Astrocyte (in vitro differentiated cells and primary cell): Measurements from ENCODE around the gene BANF2. TPM values are rescaled to one million over a fixed set of nuclear protein-coding genes. Genes with fewer than 3 reads are reported as not detected.

Source experiments
- DNase-seq: peaks from one replicate; pipeline ENCODE4 v3.0.0-alpha.2; 2010; ENCODE audit warnings: low read depth
- FAIRE-seq: peaks from 2 replicates; lab custom pipeline; 2011; peaks lifted over from hg19 to GRCh38; lab: Jason Lieb, UNC
- H2AFZ ChIP-seq: 2 replicates; pipeline ENCODE4 v1.6.0; 2012; ENCODE audit warnings: low read depth, low read length, inconsistent platforms
- H3K27ac ChIP-seq: 2 replicates; pipeline ENCODE4 v1.5.1; 2011; ENCODE audit warnings: low read depth, low read length, inconsistent platforms
- H3K27me3 ChIP-seq: 2 replicates; pipeline ENCODE4 v1.6.0; 2011; ENCODE audit warnings: low read length, inconsistent platforms; ENCODE audit not compliant: insufficient read depth
- H3K36me3 ChIP-seq: 2 replicates; pipeline ENCODE4 v1.5.1; 2011; ENCODE audit warnings: low read length, inconsistent platforms; ENCODE audit not compliant: insufficient read depth
- H3K4me1 ChIP-seq: 2 replicates; pipeline ENCODE4 v1.5.1; 2011; ENCODE audit warnings: low read length, inconsistent platforms; ENCODE audit not compliant: insufficient read depth
- H3K4me2 ChIP-seq: 2 replicates; pipeline ENCODE4 v1.6.0; 2012; ENCODE audit warnings: low read length, inconsistent platforms
- H3K4me3 ChIP-seq: 2 replicates; pipeline ENCODE4 v1.5.1; 2011; ENCODE audit warnings: low read depth, mild to moderate bottlenecking, low read length, inconsistent platforms; ENCODE audit not compliant: insufficient read depth
- H3K79me2 ChIP-seq: 2 replicates; pipeline ENCODE4 v1.6.0; 2012; ENCODE audit warnings: mild to moderate bottlenecking, low read length, inconsistent platforms; ENCODE audit not compliant: insufficient read depth
- H3K9ac ChIP-seq: 2 replicates; pipeline ENCODE4 v1.6.0; 2012; ENCODE audit warnings: mild to moderate bottlenecking, low read length, inconsistent platforms
- H3K9me3 ChIP-seq: 2 replicates; pipeline ENCODE4 v1.5.1; 2012; ENCODE audit warnings: low read depth, mild to moderate bottlenecking, low read length, inconsistent platforms; ENCODE audit not compliant: insufficient read depth
- H4K20me1 ChIP-seq: 2 replicates; pipeline ENCODE4 v1.6.0; 2012; ENCODE audit warnings: low read length, inconsistent platforms; ENCODE audit not compliant: insufficient read depth
- H3K27ac Mint-ChIP-seq: one replicate; pipeline ENCODE4 v1.8.0; 2021; ENCODE audit warnings: mild to moderate bottlenecking, mixed read lengths; ENCODE audit not compliant: unreplicated experiment
- H3K27me3 Mint-ChIP-seq: one replicate; pipeline ENCODE4 v1.8.0; 2021; ENCODE audit warnings: low read depth, mixed read lengths; ENCODE audit not compliant: unreplicated experiment
- H3K36me3 Mint-ChIP-seq: one replicate; pipeline ENCODE4 v1.8.0; 2021; ENCODE audit warnings: low read depth, mixed read lengths; ENCODE audit not compliant: unreplicated experiment
- H3K4me1 Mint-ChIP-seq: one replicate; pipeline ENCODE4 v1.8.0; 2021; ENCODE audit warnings: low read depth, mixed read lengths; ENCODE audit not compliant: unreplicated experiment
- H3K4me3 Mint-ChIP-seq: one replicate; pipeline ENCODE4 v1.8.0; 2021; ENCODE audit warnings: mild to moderate bottlenecking, moderate library complexity, mixed read lengths; ENCODE audit not compliant: unreplicated experiment
- H3K9me3 Mint-ChIP-seq: one replicate; pipeline ENCODE4 v1.8.0; 2021; ENCODE audit warnings: mild to moderate bottlenecking, mixed read lengths; ENCODE audit not compliant: unreplicated experiment
- EZH2 ChIP-seq: IDR thresholded peaks from 2 replicates; pipeline ENCODE4 v1.6.1; 2012; ENCODE audit warnings: mild to moderate bottlenecking, low read length, inconsistent platforms; ENCODE audit not compliant: insufficient read depth
- total RNA-seq: library from RNA; stranded (reverse); gene quantifications from 2 replicates; pipeline ENCODE4 v1.2.1, GENCODE V29; 2021
- TF ChIP-seq, protein P1 (sequence below): IDR thresholded peaks from 2 replicates; pipeline ENCODE4 v1.5.1; 2011; ENCODE audit warnings: low read depth, mild to moderate bottlenecking, inconsistent platforms, low read length, moderate library complexity; ENCODE audit not compliant: insufficient read depth

The BANF2 gene
- total RNA-seq, 1 donor from 2014 or later: not detected

GRCh38 chr20:17681726-17682102 is 18.1 kb upstream of the BANF2 start:
- Mint-ChIP-seq H3K4me3 (peak overlapping the region; percentile 79), H3K4me1 (peaks cover 31% of the 10 kb centered on the region), H3K27ac (no peak overlapping the region), H3K27me3 (peaks cover 25% of the 10 kb centered on the region), H3K9me3 (peaks cover 1% of the 10 kb centered on the region), H3K36me3 (peaks cover 2% of the 10 kb centered on the region)
- FAIRE-seq (no peak), DNase-seq (no peak)
- Histone ChIP-seq H3K36me3 (peaks cover 27% of the 10 kb centered on the region), H3K4me2 (no peak overlapping the region), H3K9ac (peak overlapping the region; percentile 93), H3K4me3 (peak overlapping the region; percentile 88), H3K4me1 (peaks cover 19% of the 10 kb centered on the region), H3K79me2 (peaks cover 45% of the 10 kb centered on the region), H3K9me3 (peaks cover 10% of the 10 kb centered on the region), H2AFZ (no peak overlapping the region), H3K27ac (peak overlapping the region; percentile 92), H4K20me1 (peaks cover 42% of the 10 kb centered on the region), H3K27me3 (peaks cover 21% of the 10 kb centered on the region)
- TF ChIP-seq, protein P1, sequence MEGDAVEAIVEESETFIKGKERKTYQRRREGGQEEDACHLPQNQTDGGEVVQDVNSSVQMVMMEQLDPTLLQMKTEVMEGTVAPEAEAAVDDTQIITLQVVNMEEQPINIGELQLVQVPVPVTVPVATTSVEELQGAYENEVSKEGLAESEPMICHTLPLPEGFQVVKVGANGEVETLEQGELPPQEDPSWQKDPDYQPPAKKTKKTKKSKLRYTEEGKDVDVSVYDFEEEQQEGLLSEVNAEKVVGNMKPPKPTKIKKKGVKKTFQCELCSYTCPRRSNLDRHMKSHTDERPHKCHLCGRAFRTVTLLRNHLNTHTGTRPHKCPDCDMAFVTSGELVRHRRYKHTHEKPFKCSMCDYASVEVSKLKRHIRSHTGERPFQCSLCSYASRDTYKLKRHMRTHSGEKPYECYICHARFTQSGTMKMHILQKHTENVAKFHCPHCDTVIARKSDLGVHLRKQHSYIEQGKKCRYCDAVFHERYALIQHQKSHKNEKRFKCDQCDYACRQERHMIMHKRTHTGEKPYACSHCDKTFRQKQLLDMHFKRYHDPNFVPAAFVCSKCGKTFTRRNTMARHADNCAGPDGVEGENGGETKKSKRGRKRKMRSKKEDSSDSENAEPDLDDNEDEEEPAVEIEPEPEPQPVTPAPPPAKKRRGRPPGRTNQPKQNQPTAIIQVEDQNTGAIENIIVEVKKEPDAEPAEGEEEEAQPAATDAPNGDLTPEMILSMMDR: no peak
- no peak for TF ChIP-seq EZH2

DNA sequence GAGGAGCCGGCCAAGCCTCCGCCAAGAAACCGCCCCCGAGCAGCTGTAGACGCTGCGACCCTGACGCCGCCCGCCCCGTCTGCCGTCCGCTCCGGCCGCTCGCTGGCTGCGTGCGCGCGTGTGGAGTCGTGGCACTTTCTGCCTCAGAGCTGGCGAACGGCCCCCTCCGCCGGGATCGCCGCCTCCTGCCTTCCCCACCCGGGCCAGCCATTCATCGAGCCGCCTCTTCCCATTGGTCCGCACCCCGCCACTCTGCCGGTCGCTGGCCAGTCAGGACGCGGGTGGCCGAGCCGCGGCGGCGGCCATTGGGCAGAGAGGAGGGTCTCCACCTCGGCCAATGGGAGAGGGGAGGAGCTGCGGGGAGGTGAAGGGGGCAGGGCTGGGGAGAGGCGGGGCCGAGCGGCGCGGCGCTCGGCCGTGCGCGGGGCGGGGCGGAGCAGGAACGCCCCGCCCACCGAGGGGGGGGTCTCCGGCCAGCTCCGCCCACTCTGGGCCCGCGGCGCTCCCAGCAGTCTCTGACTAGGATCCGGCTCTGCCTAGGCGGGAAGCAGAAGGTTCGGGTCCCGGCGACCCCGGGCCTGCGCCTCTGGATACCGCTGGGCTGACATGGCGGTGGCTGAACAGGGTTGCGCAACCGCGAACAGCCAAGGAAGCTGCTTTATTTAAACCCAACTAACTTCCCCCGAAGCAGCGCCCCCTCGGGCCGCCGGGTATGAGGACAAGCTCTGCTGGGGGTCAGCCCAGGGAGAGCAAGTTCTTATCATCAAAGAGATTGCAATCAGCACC is 17.5 kb upstream of the BANF2 start, which contains the start of gene RRBP1:
Gene RRBP1, minus strand, starts transcription at position 140 of the 786 bp plus-strand sequence. CDS start 21,735 bp downstream, outside the sequence.
- Mint-ChIP-seq H3K9me3 (peaks cover 6% of the 10 kb centered on the region), H3K27me3 (peaks cover 25% of the 10 kb centered on the region), H3K4me3 (peak within 1 kb of the TSS; percentile 79), H3K4me1 (peaks cover 27% of the 10 kb centered on the region), H3K27ac (peak within 1 kb of the TSS; percentile 75), H3K36me3 (no peaks in the 10 kb centered on the region)
- H2AFZ ChIP-seq: peak within 1 kb of the TSS; percentile 88
- peaks cover 19% of the 10 kb centered on the region for H3K4me1 ChIP-seq
- peaks cover 39% of the 10 kb centered on the region for H3K79me2 ChIP-seq
- H3K9me3 ChIP-seq: peaks cover 10% of the 10 kb centered on the region
- peaks cover 23% of the 10 kb centered on the region for H3K36me3 ChIP-seq
- peaks cover 36% of the 10 kb centered on the region for H4K20me1 ChIP-seq
- H3K27ac ChIP-seq: peak within 1 kb of the TSS; percentile 92
- H3K9ac ChIP-seq: peak within 1 kb of the TSS; percentile 93
- peak within 1 kb of the TSS; percentile 88 for H3K4me3 ChIP-seq
- no peak for FAIRE-seq
- H3K27me3 ChIP-seq: peaks cover 27% of the 10 kb centered on the region
- TF ChIP-seq, protein P1: peak; percentile 50
- TF ChIP-seq EZH2: no peak
- DNase-seq: peak; percentile 92
- H3K4me2 ChIP-seq: peak within 1 kb of the TSS; percentile 99

GRCh38 chr20:17682889-17683198 is 16.9 kb upstream of the BANF2 start:
- H3K4me3 ChIP-seq: peak overlapping the region; percentile 61
- H2AFZ ChIP-seq: peak overlapping the region; percentile 88
- peaks cover 34% of the 10 kb centered on the region for H3K79me2 ChIP-seq
- H3K36me3 ChIP-seq: peaks cover 18% of the 10 kb centered on the region
- peaks cover 19% of the 10 kb centered on the region for H3K4me1 ChIP-seq
- H3K27ac Mint-ChIP-seq: no peak overlapping the region
- H4K20me1 ChIP-seq: peaks cover 31% of the 10 kb centered on the region
- no peak overlapping the region for H3K27ac ChIP-seq
- H3K4me1 Mint-ChIP-seq: peaks cover 27% of the 10 kb centered on the region
- DNase-seq (no peak), FAIRE-seq (no peak)
- H3K4me3 Mint-ChIP-seq: peak overlapping the region; percentile 78
- H3K9me3 Mint-ChIP-seq: peaks cover 9% of the 10 kb centered on the region
- peaks cover 28% of the 10 kb centered on the region for H3K27me3 ChIP-seq
- H3K36me3 Mint-ChIP-seq: no peaks in the 10 kb centered on the region
- peak overlapping the region; percentile 72 for H3K9ac ChIP-seq
- TF ChIP-seq, protein P1: no peak
- no peak for TF ChIP-seq EZH2
- peaks cover 29% of the 10 kb centered on the region for H3K27me3 Mint-ChIP-seq
- peaks cover 10% of the 10 kb centered on the region for H3K9me3 ChIP-seq
- peak overlapping the region; percentile 85 for H3K4me2 ChIP-seq
